ENCODE results near the gene ERCC6.

DNA sequence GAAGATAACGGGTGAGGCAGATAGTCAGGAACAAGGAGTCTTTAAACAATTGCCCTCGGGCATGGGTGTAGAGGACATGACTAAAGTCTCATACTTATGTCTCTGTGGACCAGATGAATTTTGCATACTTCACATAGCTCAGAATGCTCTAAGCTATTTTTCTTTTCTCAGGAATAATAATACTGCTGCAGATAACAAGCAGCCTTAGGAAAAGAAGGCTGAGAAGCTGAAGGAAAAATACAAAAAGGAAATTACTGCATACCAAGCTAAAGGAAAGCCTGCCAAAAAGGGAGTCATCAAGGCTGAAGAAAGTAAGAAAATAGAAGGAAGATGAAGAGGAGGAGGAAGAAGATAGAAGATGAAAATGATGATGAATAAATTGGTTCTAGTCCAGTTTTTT lies 13.4 kb upstream of the ERCC6 start:
- TF ChIP-seq, protein P1, sequence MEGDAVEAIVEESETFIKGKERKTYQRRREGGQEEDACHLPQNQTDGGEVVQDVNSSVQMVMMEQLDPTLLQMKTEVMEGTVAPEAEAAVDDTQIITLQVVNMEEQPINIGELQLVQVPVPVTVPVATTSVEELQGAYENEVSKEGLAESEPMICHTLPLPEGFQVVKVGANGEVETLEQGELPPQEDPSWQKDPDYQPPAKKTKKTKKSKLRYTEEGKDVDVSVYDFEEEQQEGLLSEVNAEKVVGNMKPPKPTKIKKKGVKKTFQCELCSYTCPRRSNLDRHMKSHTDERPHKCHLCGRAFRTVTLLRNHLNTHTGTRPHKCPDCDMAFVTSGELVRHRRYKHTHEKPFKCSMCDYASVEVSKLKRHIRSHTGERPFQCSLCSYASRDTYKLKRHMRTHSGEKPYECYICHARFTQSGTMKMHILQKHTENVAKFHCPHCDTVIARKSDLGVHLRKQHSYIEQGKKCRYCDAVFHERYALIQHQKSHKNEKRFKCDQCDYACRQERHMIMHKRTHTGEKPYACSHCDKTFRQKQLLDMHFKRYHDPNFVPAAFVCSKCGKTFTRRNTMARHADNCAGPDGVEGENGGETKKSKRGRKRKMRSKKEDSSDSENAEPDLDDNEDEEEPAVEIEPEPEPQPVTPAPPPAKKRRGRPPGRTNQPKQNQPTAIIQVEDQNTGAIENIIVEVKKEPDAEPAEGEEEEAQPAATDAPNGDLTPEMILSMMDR (IDR thresholded peaks at IDR 0.05) = no peak
- no peak for TF ChIP-seq POLR2A (IDR thresholded peaks at IDR 0.05)
